CD14-positive monocyte (primary cell): ENCODE measurements around the gene ORMDL2. TPM values are rescaled to one million over a fixed set of nuclear protein-coding genes. Genes with fewer than 3 reads are reported as not detected.
A peak's percentile ranks its signal among the peaks of the same experiment; 100 is the strongest.

Source experiments
- DNase-seq, 3 donors: peaks; one replicate each; pipeline ENCODE4 v3.0.0-alpha.2; 2011 to 2022
- H2AFZ ChIP-seq: 2 replicates; pipeline ENCODE4 v1.6.0; 2012; ENCODE audit warnings: mild to moderate bottlenecking, low read depth, low read length, inconsistent platforms; ENCODE audit not compliant: insufficient read depth, poor library complexity, severe bottlenecking
- H3K27ac ChIP-seq, 2 donors: 1 replicate in 1 of 2; 2 replicates in 1 of 2; pipeline ENCODE4 v1.5.1; 2012 to 2013; ENCODE audit warnings: low read length in 2 of 2, control low read depth in 1 of 2, inconsistent platforms in 1 of 2, low read depth in 1 of 2, mild to moderate bottlenecking in 1 of 2
- H3K27me3 ChIP-seq, 2 donors: one replicate each; pipeline versions ENCODE4 v1.6.0 to v1.6.1; 2011 to 2013; ENCODE audit warnings: low read length in 2 of 2; ENCODE audit not compliant: control insufficient read depth in 2 of 2, insufficient read depth in 2 of 2
- H3K36me3 ChIP-seq, 2 donors: replicated peaks in 1 of 2; 1 replicate in 1 of 2; 2 replicates in 1 of 2; pipeline versions ENCODE4 v1.5.1 to v1.6.1; 2012 to 2013; ENCODE audit warnings: low read length in 2 of 2, control low read depth in 1 of 2, inconsistent platforms in 1 of 2, mild to moderate bottlenecking in 1 of 2; ENCODE audit not compliant: insufficient read depth in 2 of 2, control insufficient read depth in 1 of 2
- H3K4me1 ChIP-seq, 2 donors: 1 replicate in 1 of 2; 2 replicates in 1 of 2; pipeline versions ENCODE4 v1.5.1 to v1.6.1; 2012 to 2013; ENCODE audit warnings: low read length in 2 of 2, control low read depth in 1 of 2, inconsistent platforms in 1 of 2, mild to moderate bottlenecking in 1 of 2, moderate library complexity in 1 of 2; ENCODE audit not compliant: insufficient read depth in 2 of 2, control insufficient read depth in 1 of 2
- H3K4me2 ChIP-seq: replicated peaks from 2 replicates; pipeline ENCODE3; 2012; ENCODE audit warnings: low read length, moderate library complexity, mild to moderate bottlenecking; ENCODE audit not compliant: poor library complexity, severe bottlenecking; ENCODE audit errors: extremely low read depth
- H3K4me3 ChIP-seq, 3 experiments: fragments of 200-600 bp in 1 of 3; sonication (generic) in 1 of 3; replicated peaks in 1 of 3; 1 replicate in 2 of 3; 2 replicates in 1 of 3; pipeline ENCODE4 v1.5.1; 2011 to 2013; ENCODE audit warnings: low read length in 3 of 3, mild to moderate bottlenecking in 3 of 3, control low read depth in 2 of 3, low read depth in 2 of 3, inconsistent platforms in 1 of 3, moderate library complexity in 1 of 3
- H3K79me2 ChIP-seq: 2 replicates; pipeline ENCODE4 v1.6.0; 2012; ENCODE audit warnings: mild to moderate bottlenecking, control low read depth, inconsistent platforms, low read length, moderate library complexity; ENCODE audit not compliant: insufficient read depth
- H3K9ac ChIP-seq: 2 replicates; pipeline ENCODE4 v1.6.0; 2017; ENCODE audit warnings: low read length, mild to moderate bottlenecking; ENCODE audit not compliant: insufficient read depth, poor library complexity, severe bottlenecking
- H3K9me3 ChIP-seq, 2 donors: replicated peaks in 1 of 2; 1 replicate in 1 of 2; 2 replicates in 1 of 2; pipeline versions ENCODE4 v1.5.1 to v1.6.1; 2012 to 2013; ENCODE audit warnings: low read length in 2 of 2, control low read depth in 1 of 2; ENCODE audit not compliant: control insufficient read depth in 1 of 2, insufficient read depth in 1 of 2
- H4K20me1 ChIP-seq: 2 replicates; pipeline ENCODE4 v1.6.0; 2012; ENCODE audit warnings: mild to moderate bottlenecking, low read length, control low read depth, moderate library complexity; ENCODE audit not compliant: insufficient read depth
- H3K27ac Mint-ChIP-seq, 7 donors: one replicate each; pipeline ENCODE4 v1.8.0; 2020; ENCODE audit warnings: mild to moderate bottlenecking in 7 of 7, mixed read lengths in 7 of 7, moderate library complexity in 6 of 7, inconsistent platforms in 2 of 7
- H3K27me3 Mint-ChIP-seq, 3 donors: one replicate each; pipeline ENCODE4 v1.8.0; 2021 to 2022; ENCODE audit warnings: low read depth in 3 of 3, mild to moderate bottlenecking in 3 of 3, mixed read lengths in 3 of 3, moderate library complexity in 3 of 3, inconsistent platforms in 1 of 3
- H3K36me3 Mint-ChIP-seq, 2 donors: one replicate each; pipeline ENCODE4 v1.8.0; 2020; ENCODE audit warnings: mixed read lengths in 2 of 2, inconsistent platforms in 1 of 2, mild to moderate bottlenecking in 1 of 2
- H3K4me1 Mint-ChIP-seq: one replicate; pipeline ENCODE4 v1.8.0; 2020; ENCODE audit warnings: mild to moderate bottlenecking, mixed read lengths
- H3K4me3 Mint-ChIP-seq, 2 donors: one replicate each; pipeline ENCODE4 v1.8.0; 2020; ENCODE audit warnings: mild to moderate bottlenecking in 2 of 2, mixed read lengths in 2 of 2, moderate library complexity in 1 of 2
- H3K9me3 Mint-ChIP-seq, 7 donors: one replicate each; pipeline ENCODE4 v1.8.0; 2020 to 2022; ENCODE audit warnings: mixed read lengths in 7 of 7, mild to moderate bottlenecking in 6 of 7, moderate library complexity in 6 of 7, inconsistent platforms in 2 of 7
- CTCF ChIP-seq: fragments of 200-600 bp; IDR thresholded peaks from one replicate; pipeline ENCODE4 v1.8.0; 2022; ENCODE audit warnings: antibody characterized with exemption, mild to moderate bottlenecking
- WGBS: methylation state at CpG from one replicate; pipeline ENCODE4 v1.1.5; 2013; ENCODE audit warnings: missing lambda C conversion rate; ENCODE audit not compliant: insufficient coverage; 5-methylcytosine and 5-hydroxymethylcytosine counted together
- intact Hi-C, 2 donors: fragments of 100-400 bp; cut with micrococcal nuclease; formaldehyde crosslinking; loops; one replicate each; pipeline versions ENCODE4 v1.15.0 to v1.15.1; 2023
- polyA plus RNA-seq, 3 donors: library from polyadenylated mRNA; depleted of rRNA in 1 of 3; unstranded in 2 of 3; stranded (reverse) in 1 of 3; fragments of 300-500 nt in 2 of 3; fragments of >200 nt in 1 of 3; fragmentation: Illumina TruSeq in 2 of 3; gene quantifications; 1 replicate in 2 of 3; 2 replicates in 1 of 3; pipeline ENCODE4 v1.2.3, GENCODE V29; 2012 to 2021

The ORMDL2 gene
- polyA plus RNA-seq, 3 donors = 15.5 to 140 (median 137) TPM

GRCh38 chr12:55797068-55797467 is 20.8 kb upstream of the ORMDL2 start:
- WGBS = 88% methylated on average over 2 of the region's 5 CpGs
- no peak overlapping the region for H3K4me3 ChIP-seq
- Mint-ChIP-seq H3K27me3 (peaks cover 0 to 2% (median 0%) of the 10 kb centered on the region in 3 donors), H3K27ac (no peak overlapping the region), H3K36me3 (peaks cover 75 to 94% of the 10 kb centered on the region in 2 donors), H3K4me1 (no peaks in the 10 kb centered on the region), H3K9me3 (no peaks in the 10 kb centered on the region), H3K4me3 (no peak overlapping the region)
- H3K4me1 ChIP-seq = no peaks in the 10 kb centered on the region
- peaks cover 89 to 100% of the 10 kb centered on the region in 2 donors for H3K36me3 ChIP-seq
- no peak overlapping the region for H3K27ac ChIP-seq
- no peak overlapping the region for H3K4me2 ChIP-seq
- H3K79me2 ChIP-seq = peaks cover 21% of the 10 kb centered on the region
- intact Hi-C loops = no loop called here
- H4K20me1 ChIP-seq = peaks cover 45% of the 10 kb centered on the region
- no peak overlapping the region for H3K9ac ChIP-seq
- H3K9me3 ChIP-seq = no peaks in the 10 kb centered on the region
- H2AFZ ChIP-seq = no peak overlapping the region
- peak; percentile 25 for TF ChIP-seq CTCF
- no peaks in the 10 kb centered on the region for H3K27me3 ChIP-seq
- DNase-seq = no peak

GRCh38 chr12:55797550-55797949 is 20.3 kb upstream of the ORMDL2 start:
- peak overlapping the region in 1 of 7 donors; percentile 0 for H3K27ac Mint-ChIP-seq
- H3K4me3 ChIP-seq = no peak overlapping the region
- WGBS = 85% methylated on average over 3 of the region's 4 CpGs
- H3K79me2 ChIP-seq = peaks cover 21% of the 10 kb centered on the region
- H4K20me1 ChIP-seq = peaks cover 45% of the 10 kb centered on the region
- H3K27ac ChIP-seq = no peak overlapping the region
- no peak overlapping the region for H3K9ac ChIP-seq
- H3K4me1 ChIP-seq = no peaks in the 10 kb centered on the region
- H3K4me1 Mint-ChIP-seq = no peaks in the 10 kb centered on the region
- no peak for TF ChIP-seq CTCF
- H3K4me3 Mint-ChIP-seq = no peak overlapping the region
- H3K9me3 ChIP-seq = no peaks in the 10 kb centered on the region
- no peak for DNase-seq
- no peaks in the 10 kb centered on the region for H3K9me3 Mint-ChIP-seq
- H2AFZ ChIP-seq = no peak overlapping the region
- H3K4me2 ChIP-seq = no peak overlapping the region
- H3K27me3 Mint-ChIP-seq = peaks cover 0 to 2% (median 0%) of the 10 kb centered on the region in 3 donors
- peaks cover 76 to 92% of the 10 kb centered on the region in 2 donors for H3K36me3 Mint-ChIP-seq
- no peaks in the 10 kb centered on the region for H3K27me3 ChIP-seq
- intact Hi-C loops = no loop called here
- peaks cover 92 to 100% of the 10 kb centered on the region in 2 donors for H3K36me3 ChIP-seq
